Activated CD4-positive, alpha-beta T cell treated with anti-CD3 and anti-CD28 coated beads, Interleukin-2, amount 50 U/mL, for 4 hours (primary cell): ENCODE measurements around the gene RSPH10B2.
A peak's percentile ranks its signal among the peaks of the same experiment; 100 is the strongest.
"Not testable (repeated sequence)": the region's sequence is repeated elsewhere in the genome, so short reads cannot be mapped to it uniquely, and the experiment has no call there.

Source experiments
- DNase-seq, 2 experiments: peaks; one replicate each; pipeline ENCODE4 v3.0.0-alpha.2; 2020

RSPH10B2 gene

GRCh38 chr7:6753964-6754363 is at the start of gene RSPH10B2:
Gene RSPH10B2 (plus strand): TSS chr7:6754103. CDS start chr7:6757678, 3,575 bp downstream.
- DNase-seq = not testable (repeated sequence)

DNA sequence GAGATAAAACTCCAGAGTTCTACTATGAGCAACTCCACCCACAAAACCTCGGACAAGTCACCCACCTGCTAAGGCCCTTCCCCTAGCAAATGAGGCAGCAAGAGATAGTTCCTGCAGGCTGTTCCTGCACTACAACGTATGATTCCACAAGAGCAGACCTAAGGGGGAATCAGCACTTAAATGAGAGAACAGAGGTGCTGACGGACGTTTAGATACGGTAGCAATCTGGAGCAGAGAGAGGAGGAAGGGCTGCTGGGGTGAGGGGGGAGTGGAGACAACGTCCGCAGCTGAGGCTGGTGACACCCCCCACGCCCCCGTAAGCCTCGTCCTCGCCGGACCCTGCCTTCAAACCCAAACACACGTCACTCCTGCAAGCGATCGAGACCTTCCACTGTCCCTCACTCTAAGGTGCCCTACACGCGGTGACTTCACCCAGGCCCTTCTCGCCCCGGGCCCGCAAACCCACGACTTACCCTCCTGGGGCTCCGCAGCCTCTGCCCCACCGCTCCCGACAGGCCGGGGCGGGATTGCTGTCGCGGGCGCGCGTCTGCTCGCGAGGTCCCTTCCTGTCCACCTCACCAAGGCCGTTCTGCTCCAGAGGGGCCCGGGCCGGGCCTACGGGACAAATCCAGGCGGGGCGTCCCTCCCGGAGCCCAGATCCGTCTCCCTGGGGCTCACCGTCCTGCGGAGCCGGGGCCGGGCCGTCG is 47.8 kb upstream of the RSPH10B2 start:
- peak; percentile 13 to 14 for DNase-seq

DNA sequence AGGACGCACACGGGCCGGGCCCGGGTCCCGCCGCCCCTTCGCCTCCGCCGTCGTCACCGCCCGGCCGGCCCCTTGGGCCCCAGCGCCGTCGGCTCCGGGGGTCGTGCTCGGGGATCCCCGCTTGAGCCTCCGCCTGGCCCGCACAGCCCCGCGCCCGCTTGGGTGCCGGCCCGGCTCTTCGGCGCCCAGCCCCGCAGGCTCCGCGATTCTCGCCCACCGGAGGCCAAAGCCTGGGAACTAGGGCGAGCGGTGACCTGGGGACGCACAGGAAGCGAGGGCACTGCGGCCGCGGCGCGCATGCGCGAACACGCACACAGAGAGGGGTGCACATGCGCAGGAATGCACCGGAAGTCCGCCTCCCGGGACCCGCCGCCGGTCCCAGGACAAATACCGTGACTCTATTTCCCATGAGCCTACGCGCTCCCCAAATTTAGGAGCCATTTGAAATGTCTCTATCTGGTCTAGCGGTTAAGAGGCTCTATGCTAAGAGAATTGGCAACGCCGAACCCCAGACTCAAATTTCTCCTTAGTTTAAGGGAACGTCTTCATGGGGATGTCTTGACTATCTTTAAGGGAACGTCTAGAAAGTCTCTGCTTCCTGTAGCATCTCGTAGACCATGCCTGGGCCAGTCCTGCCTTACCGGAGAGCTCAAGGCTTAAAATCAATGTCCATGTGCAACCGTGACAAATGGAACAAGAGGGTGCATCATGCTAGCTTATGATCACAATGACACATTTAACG is 47.1 kb upstream of the RSPH10B2 start, which contains the start of gene ZNF12:
Gene ZNF12 (minus strand): TSS at position 282 of the 742 bp plus-strand sequence. CDS start 1,774 bp downstream, outside the sequence.
- DNase-seq = peak; percentile 91 to 92

DNA sequence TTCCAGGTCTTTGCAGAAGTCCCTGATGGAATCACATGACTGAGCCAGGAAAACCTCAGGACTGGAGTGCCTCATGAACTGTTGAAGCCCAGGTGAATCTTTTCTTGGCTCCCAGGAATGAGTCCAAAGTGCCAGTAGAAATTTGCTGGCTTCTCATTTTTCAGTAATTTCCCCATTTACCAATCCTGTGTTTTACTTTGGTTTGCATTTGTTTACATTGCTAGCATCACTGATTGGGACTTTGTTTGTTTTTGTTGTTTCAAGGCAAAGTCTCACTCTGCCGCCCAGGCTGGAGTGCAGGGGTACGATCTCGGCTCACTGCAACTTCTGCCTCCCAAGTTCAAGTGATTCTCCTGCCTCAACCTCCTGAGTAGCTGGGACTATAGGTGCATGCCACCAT is 45.6 kb upstream of the RSPH10B2 start:
- DNase-seq = no peak

- no peak for DNase-seq
These were observed 44.1 kb upstream of the RSPH10B2 start for GRCh38 chr7:6709808-6710207.

- no peak for DNase-seq
These were observed 39.5 kb upstream of the RSPH10B2 start for GRCh38 chr7:6714360-6714759.

DNA sequence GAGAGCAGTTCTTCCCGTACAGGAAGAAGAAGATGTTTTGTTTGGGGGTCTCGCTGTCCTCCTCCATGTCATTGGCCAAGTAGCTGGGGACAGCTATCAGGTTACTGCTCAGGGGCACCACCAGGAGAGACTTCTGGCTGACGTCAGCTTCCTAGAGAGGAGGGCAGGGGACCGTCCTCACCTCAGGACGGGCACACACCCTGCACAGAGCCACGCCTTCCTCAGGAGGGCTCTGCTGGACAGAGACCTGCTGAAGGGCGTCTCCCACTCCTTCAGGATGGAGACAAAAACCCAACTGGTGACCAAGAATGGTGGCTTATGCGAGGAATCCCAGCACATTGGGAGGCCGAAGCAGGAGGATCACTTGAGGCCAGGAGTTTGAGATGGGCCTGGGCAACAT is 38.0 kb upstream of the RSPH10B2 start:
- not testable (repeated sequence) for DNase-seq

DNA sequence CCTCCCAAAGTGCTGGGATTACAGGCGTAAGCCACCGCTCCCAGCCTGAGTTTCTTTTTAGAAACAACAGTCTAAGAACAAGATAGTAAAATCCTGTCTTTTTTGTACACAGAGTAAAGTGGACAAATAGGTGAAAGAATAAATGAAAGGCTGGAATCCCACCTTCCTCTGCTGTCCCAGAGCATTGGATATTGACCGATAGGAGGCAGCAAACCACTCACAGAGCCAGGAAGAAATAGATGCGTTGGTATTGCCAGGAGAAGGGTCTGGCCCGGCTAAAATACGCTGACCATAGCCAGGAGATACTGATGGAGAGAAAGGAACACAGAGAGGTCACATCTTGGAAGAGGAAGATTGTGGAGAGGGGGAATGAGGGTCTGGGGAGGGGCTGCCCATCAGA is 35.8 kb upstream of the RSPH10B2 start:
- DNase-seq = no peak

DNA sequence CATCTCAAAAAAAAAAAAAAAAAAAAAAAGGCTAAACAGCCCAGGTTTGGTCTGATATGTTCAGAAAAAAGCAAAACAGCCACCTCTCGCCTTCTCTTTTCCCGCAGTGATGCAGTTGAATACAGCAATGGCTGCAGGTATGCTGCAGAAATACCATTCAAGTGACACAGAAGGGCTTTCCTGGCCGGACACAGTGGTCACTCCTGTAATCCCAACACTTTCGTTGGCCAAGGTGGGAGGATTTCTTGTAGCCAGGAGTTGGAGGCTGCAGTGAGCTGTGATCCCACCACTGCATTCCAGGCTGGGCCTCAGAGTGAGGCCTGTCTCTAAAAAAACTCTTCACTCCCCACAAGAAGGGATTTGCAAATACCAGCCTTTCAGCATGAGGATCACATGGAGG is 29.6 kb upstream of the RSPH10B2 start:
- not testable (repeated sequence) for DNase-seq

GRCh38 chr7:6725003-6725402 is 28.9 kb upstream of the RSPH10B2 start:
- DNase-seq = no peak

GRCh38 chr7:6726341-6726740 is 27.6 kb upstream of the RSPH10B2 start:
- DNase-seq = not testable (repeated sequence)

DNA sequence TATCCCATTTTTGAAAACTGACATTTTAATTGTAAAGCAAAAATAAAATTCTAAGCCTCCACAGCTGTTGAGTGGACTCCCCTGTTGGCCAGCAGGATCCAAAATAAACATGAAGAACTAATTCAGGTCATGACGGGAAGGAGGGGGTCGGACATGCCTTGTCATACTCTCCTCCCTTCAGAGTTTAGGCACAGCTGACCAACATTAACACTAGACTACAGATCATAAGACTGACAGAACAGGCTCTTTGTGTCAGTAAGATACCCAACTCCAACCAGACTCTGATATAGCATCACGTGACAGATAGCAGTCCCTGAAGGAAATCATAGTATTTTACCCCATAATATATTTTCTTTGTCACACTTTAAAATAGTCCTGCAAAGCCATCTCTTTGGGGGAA is 26.2 kb upstream of the RSPH10B2 start:
- no peak for DNase-seq

GRCh38 chr7:6728893-6729491 is 24.9 kb upstream of the RSPH10B2 start:
- not testable (repeated sequence) for DNase-seq

DNA sequence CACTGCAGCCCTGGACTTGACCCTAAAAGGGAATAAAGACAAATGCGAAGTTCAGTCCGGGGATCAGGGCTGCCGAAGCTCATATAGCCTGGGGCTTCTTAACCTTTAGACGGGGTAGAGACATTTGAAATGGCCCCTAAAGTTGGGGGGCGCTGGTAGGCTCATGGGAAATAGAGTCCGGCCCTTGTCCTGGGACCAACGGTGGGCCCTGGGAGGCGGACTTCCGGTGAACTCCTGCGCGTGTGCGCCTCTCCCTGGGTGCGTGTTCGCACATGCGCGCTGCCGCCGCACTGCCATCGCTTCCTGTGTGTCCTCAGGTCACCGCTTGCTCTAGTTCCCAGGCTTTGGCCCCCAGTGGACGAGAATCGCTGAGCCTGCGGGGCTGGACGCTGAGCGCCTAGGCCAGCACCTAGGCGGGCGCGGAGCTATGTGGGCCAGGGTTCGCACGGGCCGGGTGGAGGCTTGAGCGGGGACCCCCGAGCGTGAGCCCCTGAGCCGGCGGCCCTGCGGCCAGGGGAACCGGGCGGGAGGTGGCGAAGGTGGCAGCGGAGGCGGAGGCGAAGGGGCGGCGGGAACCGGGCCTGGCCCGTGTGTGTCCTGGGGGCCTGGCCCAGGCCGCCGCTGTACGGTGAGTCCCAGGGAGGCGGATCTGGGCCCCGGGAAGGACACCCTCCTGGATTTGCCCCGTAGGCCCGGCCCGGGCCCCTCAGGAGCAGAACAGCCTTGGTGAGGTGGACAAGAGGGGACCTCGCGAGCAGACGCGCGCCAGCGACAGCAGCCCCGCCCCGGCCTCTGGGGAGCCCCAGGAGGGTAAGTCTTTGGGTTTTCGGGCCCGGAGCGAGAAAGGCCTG is 24.2 kb upstream of the RSPH10B2 start:
- peak; percentile 64 to 74 for DNase-seq

- DNase-seq = no peak
These were observed 23.6 kb upstream of the RSPH10B2 start for GRCh38 chr7:6730343-6730633.

GRCh38 chr7:6738415-6738814 is 15.5 kb upstream of the RSPH10B2 start:
- DNase-seq = not testable (repeated sequence)

DNA sequence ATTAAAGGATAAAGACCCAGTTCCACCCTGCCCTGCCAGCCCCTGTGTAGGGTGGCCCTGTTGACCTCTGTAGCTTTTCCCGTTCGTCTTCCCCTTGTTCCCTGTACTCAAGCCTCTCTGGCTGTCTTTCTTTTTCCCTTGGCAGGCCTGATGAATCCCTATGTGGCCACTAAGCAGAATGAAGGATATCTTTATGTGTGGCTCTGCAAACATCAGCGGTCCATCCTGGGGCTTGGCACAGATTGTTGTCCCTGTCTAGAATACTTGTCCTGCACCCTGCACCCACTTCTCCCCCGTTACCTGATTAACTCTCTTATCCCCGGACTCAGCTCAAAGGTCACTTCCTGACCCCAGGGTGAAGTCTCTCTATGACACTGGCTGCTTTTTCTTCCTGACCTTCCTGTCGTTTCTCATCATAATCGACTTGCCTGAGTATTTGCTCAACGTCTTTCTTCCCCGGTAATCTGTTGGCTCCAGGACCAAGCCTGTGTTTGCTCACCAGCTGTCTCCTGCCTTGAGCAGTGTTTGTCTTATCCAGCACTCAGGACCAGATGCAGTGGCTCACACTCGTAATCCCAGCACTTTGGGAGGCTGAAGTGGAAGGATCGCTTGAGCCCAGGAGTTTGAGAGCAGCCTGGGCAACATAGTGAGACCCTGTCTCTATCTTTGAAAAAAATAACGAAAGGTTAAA is 9.3 kb upstream of the RSPH10B2 start:
- DNase-seq = not testable (repeated sequence)

GRCh38 chr7:6749335-6749734 is 4.6 kb upstream of the RSPH10B2 start:
- not testable (repeated sequence) for DNase-seq

DNA sequence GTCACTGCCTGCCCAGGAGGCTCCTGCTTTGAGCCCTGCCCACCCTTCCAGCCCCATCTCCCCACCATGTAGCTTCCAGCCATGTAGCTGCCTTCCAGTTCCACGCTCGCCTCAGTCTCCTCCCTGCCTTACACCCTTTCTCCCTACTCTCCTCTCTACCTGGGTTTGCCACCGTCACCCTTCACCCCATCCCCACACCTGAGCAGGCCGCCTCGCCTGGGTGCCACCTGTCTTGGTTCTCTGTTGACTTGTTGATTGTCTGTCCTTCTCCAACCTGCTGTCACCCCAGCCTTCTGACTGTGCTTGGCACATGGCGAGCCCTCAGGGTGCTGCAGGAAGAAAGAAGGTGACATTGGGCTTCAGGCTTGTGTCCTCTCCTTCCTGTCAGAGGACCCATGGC is 3.7 kb upstream of the RSPH10B2 start:
- DNase-seq = not testable (repeated sequence)

- DNase-seq = not testable (repeated sequence)
These were observed 7.3 kb downstream of the RSPH10B2 start for GRCh38 chr7:6761186-6761585.

DNA sequence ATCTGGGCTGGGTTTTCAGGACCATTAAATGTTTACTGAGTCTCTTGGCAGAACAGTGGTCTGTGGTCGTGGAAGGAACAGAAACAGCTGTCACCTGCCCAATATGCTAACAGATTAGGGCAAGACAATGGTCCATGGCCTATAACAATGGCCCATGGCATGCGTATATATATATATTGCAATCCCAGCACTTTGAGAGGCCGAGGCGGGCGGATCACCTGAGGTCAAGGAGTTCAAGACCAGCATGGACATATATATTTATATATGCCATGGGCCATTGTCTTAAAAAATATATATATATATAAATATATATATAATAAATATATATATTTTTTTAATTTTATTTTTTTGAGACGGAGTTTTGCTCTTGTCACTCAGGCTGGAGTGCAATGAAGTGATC is 27.7 kb downstream of the RSPH10B2 start:
- DNase-seq = not testable (repeated sequence)

DNA sequence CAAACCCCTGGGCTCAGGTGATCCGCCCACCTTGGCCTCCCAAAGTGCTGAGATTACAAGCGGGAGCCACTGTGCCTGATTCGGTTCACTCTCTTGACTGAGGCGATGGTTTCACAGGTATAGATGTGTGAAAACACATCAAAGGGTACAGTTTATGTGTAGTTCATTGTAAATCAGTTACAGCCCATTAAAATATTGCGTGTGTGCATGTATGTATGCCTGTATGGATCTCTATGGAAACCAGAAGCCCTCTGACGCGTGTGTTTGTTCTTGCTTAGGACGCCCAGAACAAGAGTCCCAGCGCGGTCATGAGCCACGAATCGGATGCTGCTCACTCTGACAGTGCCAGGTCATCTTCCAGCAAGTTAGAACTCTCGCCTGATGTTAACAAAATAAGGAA is 35.5 kb downstream of the RSPH10B2 start:
- not testable (repeated sequence) for DNase-seq
